Gastroesophageal sphincter (tissue), 3 donors: ENCODE measurements around the gene PTPN12.

ENCODE experiments used
- EP300 ChIP-seq: sonication (generic); formaldehyde crosslinking; IDR thresholded peaks from one replicate; pipeline ENCODE4 v1.6.1; 2017; ENCODE audit warnings: antibody characterized with exemption, mild to moderate bottlenecking
- POLR2A ChIP-seq, 2 donors: fragments of 450-650 bp; IDR thresholded peaks; one replicate each; pipeline ENCODE4 v1.6.1; 2017; ENCODE audit warnings: antibody characterized with exemption in 2 of 2, mild to moderate bottlenecking in 2 of 2, moderate library complexity in 1 of 2
- POLR2AphosphoS5 ChIP-seq: sonication (generic); formaldehyde crosslinking; IDR thresholded peaks from one replicate; pipeline ENCODE4 v1.6.1; 2017; ENCODE audit warnings: antibody characterized with exemption
- TF ChIP-seq, protein P1 (sequence below), 4 experiments: fragments of 200-600 bp in 2 of 4; fragments of 450-650 bp in 2 of 4; sonication (generic) in 1 of 4; IDR thresholded peaks; one replicate each; pipeline ENCODE4 v1.5.1; 2017 to 2019; ENCODE audit warnings: antibody characterized with exemption in 4 of 4, mild to moderate bottlenecking in 2 of 4, moderate library complexity in 2 of 4

DNA sequence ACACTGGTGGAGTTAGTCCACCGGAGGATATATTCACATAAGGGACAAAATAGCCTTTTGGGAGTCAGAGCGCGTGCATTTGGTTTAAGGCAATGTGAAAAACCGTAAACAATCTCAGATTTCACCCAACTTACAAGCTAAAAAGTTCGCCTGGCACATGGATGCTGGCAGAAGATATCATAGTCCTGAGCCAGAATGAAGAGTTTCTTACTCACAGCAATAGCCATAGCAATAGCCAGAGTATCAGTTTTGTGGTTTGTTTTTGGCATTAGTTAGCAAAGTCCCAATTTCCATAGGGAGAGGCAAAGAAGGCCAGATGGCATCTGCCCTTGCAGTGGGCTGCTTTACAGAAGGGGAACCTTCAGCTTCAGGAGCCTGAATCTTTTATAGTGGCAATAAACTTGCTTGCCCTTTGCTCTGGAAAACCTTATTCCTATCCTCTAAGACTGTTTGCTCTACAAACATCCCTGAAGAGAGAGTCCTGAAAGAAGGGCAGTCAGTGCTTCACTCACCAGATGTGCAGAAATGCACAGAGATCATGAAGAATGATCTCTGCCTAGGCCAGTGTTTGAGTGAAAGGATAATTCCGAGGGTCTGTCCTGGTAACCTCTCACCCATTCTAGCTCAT, 130.5 kb downstream of the PTPN12 start:
- TF ChIP-seq POLR2AphosphoS5, result no peak
- TF ChIP-seq EP300, result no peak
- TF ChIP-seq, protein P1, sequence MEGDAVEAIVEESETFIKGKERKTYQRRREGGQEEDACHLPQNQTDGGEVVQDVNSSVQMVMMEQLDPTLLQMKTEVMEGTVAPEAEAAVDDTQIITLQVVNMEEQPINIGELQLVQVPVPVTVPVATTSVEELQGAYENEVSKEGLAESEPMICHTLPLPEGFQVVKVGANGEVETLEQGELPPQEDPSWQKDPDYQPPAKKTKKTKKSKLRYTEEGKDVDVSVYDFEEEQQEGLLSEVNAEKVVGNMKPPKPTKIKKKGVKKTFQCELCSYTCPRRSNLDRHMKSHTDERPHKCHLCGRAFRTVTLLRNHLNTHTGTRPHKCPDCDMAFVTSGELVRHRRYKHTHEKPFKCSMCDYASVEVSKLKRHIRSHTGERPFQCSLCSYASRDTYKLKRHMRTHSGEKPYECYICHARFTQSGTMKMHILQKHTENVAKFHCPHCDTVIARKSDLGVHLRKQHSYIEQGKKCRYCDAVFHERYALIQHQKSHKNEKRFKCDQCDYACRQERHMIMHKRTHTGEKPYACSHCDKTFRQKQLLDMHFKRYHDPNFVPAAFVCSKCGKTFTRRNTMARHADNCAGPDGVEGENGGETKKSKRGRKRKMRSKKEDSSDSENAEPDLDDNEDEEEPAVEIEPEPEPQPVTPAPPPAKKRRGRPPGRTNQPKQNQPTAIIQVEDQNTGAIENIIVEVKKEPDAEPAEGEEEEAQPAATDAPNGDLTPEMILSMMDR (IDR thresholded peaks at IDR 0.05), result no peak
- TF ChIP-seq POLR2A (IDR thresholded peaks at IDR 0.05), result no peak
